ENCODE results near the gene HACD3. TPM values are rescaled to one million over a fixed set of nuclear protein-coding genes. Genes with fewer than 3 reads are reported as not detected.

The HACD3 gene
- total and polyA plus RNA-seq, 7 donors: 3.7 to 8.8 (median 6.5) TPM

DNA sequence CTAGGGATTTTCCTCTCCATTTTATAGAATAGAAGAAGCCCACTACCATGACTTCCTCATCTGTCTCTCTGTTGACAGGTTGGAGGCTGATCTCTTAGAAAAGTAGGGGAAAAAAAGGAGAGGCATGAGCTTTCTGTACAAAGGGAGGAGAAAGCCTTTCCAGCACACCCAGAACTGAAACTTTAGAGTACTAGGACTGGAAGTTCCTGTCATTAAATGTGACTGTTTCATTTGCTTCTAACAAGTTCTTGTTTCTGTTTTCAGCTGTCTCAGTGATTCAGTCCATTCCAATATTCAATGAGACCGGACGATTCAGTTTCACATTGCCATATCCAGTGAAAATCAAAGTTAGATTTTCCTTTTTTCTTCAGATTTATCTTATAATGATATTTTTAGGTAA, 41.7 kb downstream of the HACD3 start:
- Histone ChIP-seq H3K9me3 (no peaks in the 10 kb centered on the region), H3K27ac (no peak overlapping the region), H3K36me3 (ENCODE audit: insufficient read depth in 1 of 2, low read depth in 1 of 2) (peaks cover 7 to 92% of the 10 kb centered on the region in 2 donors), H3K27me3 (ENCODE audit: insufficient read depth in 3 of 3, low read length in 2 of 3) (no peaks in the 10 kb centered on the region), H3K4me1 (no peaks in the 10 kb centered on the region), H3K4me3 (no peak overlapping the region)
- DNase-seq (no peak), ATAC-seq (no peak)
- intact Hi-C loops (cut with DNase I): no loop called here
- no peak for TF ChIP-seq CTCF (IDR thresholded peaks at IDR 0.05)
- 92 to 96% (median 93%) methylated on average over 2 of the region's 2 CpGs for WGBS, 3 donors

DNA sequence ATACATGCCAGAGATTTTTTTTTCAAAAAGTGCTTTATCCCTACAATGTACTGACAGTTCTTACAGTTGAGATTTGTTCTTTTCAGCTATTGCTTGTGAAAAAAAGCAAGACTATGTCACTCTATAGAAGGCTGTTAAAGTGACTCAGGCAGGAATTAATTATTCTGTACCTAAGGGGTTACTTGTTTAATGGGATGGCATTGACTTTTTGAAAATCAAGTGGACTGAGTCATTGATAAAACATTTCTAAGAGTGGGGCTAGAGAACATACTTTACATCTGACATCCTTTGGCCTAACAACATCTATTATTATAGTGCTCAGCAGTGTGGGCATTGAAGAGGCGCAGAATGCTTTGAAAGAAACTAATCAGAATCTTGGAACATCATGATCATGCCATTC, 46.4 kb downstream of the HACD3 start:
- no peak overlapping the region for H3K4me3 ChIP-seq
- no peaks in the 10 kb centered on the region for H3K27me3 ChIP-seq (ENCODE audit: insufficient read depth in 3 of 3, low read length in 2 of 3)
- ATAC-seq (no peak), DNase-seq (no peak)
- peaks cover 19 to 96% of the 10 kb centered on the region in 2 donors for H3K36me3 ChIP-seq (ENCODE audit: insufficient read depth in 1 of 2, low read depth in 1 of 2)
- no peaks in the 10 kb centered on the region for H3K4me1 ChIP-seq
- H3K9me3 ChIP-seq: no peaks in the 10 kb centered on the region
- no peak for TF ChIP-seq CTCF (IDR thresholded peaks at IDR 0.05)
- intact Hi-C loops (cut with DNase I): no loop called here
- no peak overlapping the region for H3K27ac ChIP-seq
- 97 to 100% (median 99%) methylated on average over 1 of the region's 1 CpG for whole genome bisulfite sequencing, 3 donors

GRCh38 chr15:65577129-65577996, 47.1 kb downstream of the HACD3 start:
- H3K4me1 ChIP-seq: no peaks in the 10 kb centered on the region
- ATAC-seq: no peak
- H3K9me3 ChIP-seq: no peaks in the 10 kb centered on the region
- no peak overlapping the region for H3K27ac ChIP-seq
- H3K4me3 ChIP-seq: no peak overlapping the region
- intact Hi-C loops (cut with DNase I): no loop called here
- no peaks in the 10 kb centered on the region for H3K27me3 ChIP-seq (ENCODE audit: insufficient read depth in 3 of 3, low read length in 2 of 3)
- WGBS, 3 donors: 68 to 91% (median 80%) methylated on average over 6 of the region's 6 CpGs
- DNase-seq: no peak
- H3K36me3 ChIP-seq (ENCODE audit: insufficient read depth in 1 of 2, low read depth in 1 of 2): peaks cover 20 to 96% of the 10 kb centered on the region in 2 donors
- TF ChIP-seq CTCF (IDR thresholded peaks at IDR 0.05): no peak

DNA sequence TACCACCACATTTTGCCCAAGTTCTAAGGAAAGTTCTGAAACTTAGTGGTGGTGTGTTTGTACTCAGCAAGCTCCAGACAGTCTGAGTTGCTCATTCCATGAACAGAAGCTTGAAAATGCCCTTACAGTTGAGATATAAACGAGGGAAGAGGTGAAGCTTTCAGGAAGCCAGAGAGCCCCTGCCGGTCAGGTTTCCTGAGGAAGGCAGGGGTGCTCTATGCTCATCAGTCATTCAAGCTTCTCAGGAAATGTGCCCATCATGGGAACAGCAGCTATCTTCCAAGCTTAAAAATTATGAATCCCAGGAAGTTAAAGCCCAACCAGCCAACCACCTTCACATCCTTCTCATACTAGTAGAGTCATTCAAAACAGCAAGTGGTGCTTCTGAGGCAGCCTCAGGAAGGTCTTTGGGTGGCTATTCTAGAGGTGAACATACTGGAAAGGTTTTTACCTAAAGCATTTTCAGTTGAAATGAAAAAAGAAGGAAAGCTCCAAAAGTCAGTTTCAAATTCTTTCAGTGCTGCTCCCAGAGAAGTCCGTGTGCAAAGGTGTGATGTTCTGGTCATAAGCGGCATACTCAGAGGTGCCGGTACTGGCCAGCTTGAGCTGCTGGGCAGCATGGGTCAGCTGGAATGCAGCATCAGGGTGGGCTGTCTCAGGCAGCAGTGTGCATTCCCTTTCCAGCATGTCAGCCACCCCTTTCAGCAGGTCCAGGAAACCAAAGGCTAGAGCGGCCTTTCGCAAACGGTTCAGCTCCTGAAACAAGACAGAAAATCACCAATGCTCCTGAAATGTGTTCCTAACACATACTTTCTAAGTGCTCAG, 48.9 kb downstream of the HACD3 start:
- no peak for DNase-seq
- no peak for ATAC-seq
- intact Hi-C loops (cut with DNase I): no loop called here
- no peak overlapping the region for H3K4me3 ChIP-seq
- no peak for TF ChIP-seq CTCF (IDR thresholded peaks at IDR 0.05)
- H3K36me3 ChIP-seq (ENCODE audit: insufficient read depth in 1 of 2, low read depth in 1 of 2): peaks cover 24 to 97% of the 10 kb centered on the region in 2 donors
- no peaks in the 10 kb centered on the region for H3K9me3 ChIP-seq
- 74 to 77% (median 76%) methylated on average over 8 of the region's 8 CpGs for WGBS, 3 donors
- no peaks in the 10 kb centered on the region for H3K4me1 ChIP-seq
- no peak overlapping the region for H3K27ac ChIP-seq
- H3K27me3 ChIP-seq (ENCODE audit: insufficient read depth in 3 of 3, low read length in 2 of 3): no peaks in the 10 kb centered on the region

Data from psoas muscle (tissue), 8 donors.